Fibroblast of lung (primary cell): ENCODE data around the gene IKZF2.

ENCODE experiments used
- CTCF ChIP-seq, 2 donors: IDR thresholded peaks in 1 of 2; conservative IDR thresholded peaks in 1 of 2; 1 replicate in 1 of 2; 2 replicates in 1 of 2; pipeline ENCODE4 v1.5.1; 2011 to 2012; ENCODE audit warnings: low read length in 2 of 2, control low read depth in 1 of 2, inconsistent platforms in 1 of 2, low read depth in 1 of 2, mild to moderate bottlenecking in 1 of 2
- EZH2 ChIP-seq: IDR thresholded peaks from 2 replicates; pipeline ENCODE4 v1.5.1; 2012; ENCODE audit warnings: low read length, control low read depth, mild to moderate bottlenecking; ENCODE audit errors: missing control alignments

- TF ChIP-seq CTCF (conservative IDR thresholded peaks at IDR 0.05 in 1 of 2, IDR thresholded peaks at IDR 0.05 in 1 of 2; ENCODE audit: low read depth in 1 of 2, low read length in 2 of 2) (no peak), EZH2 (no peak)
These were observed 62.0 kb downstream of the IKZF2 start for GRCh38 chr2:213089438-213089837.
